GM19438 (cell line): ENCODE measurements around the gene RPE65.
"Not testable (repeated sequence)": the region's sequence is repeated elsewhere in the genome, so short reads cannot be mapped to it uniquely, and the experiment has no call there.

Experiments used
- ATAC-seq: cut with Tn5 transposase; IDR thresholded peaks from one replicate; pipeline ENCODE4 v1.9.1; 2021; ENCODE audit warnings: low read depth; ENCODE audit not compliant: unreplicated experiment

Gene RPE65

GRCh38 chr1:68454534-68454933 is 4.8 kb upstream of the RPE65 start:
- ATAC-seq: no peak

GRCh38 chr1:68453060-68453670 is 3.4 kb upstream of the RPE65 start:
- no peak for ATAC-seq

- no peak for ATAC-seq
Observed at GRCh38 chr1:68448365-68448764, 1.4 kb downstream of the RPE65 start.

- no peak for ATAC-seq
Observed at GRCh38 chr1:68445709-68446108, 4.0 kb downstream of the RPE65 start.

- ATAC-seq: peak; percentile 82
Observed at GRCh38 chr1:68442822-68443556, 6.8 kb downstream of the RPE65 start.

GRCh38 chr1:68442006-68442405 is 7.7 kb downstream of the RPE65 start:
- no peak for ATAC-seq

- no peak for ATAC-seq
Observed at GRCh38 chr1:68438310-68438709, 11.4 kb downstream of the RPE65 start.

GRCh38 chr1:68433395-68433794 is 16.4 kb downstream of the RPE65 start:
- no peak for ATAC-seq

GRCh38 chr1:68431076-68431475 is 18.7 kb downstream of the RPE65 start:
- no peak for ATAC-seq

GRCh38 chr1:68429233-68429808 is 20.4 kb downstream of the RPE65 start:
- ATAC-seq: no peak

- ATAC-seq: no peak
Observed at GRCh38 chr1:68426594-68426993, 23.2 kb downstream of the RPE65 start.

GRCh38 chr1:68421350-68421749 is 28.4 kb downstream of the RPE65 start:
- no peak for ATAC-seq

- ATAC-seq: no peak
Observed at GRCh38 chr1:68409426-68409825, 40.3 kb downstream of the RPE65 start.

GRCh38 chr1:68401506-68401905 is 48.2 kb downstream of the RPE65 start:
- no peak for ATAC-seq

GRCh38 chr1:68395575-68395974 is 54.2 kb downstream of the RPE65 start:
- ATAC-seq: not testable (repeated sequence)

- not testable (repeated sequence) for ATAC-seq
Observed at GRCh38 chr1:68392474-68392873, 57.3 kb downstream of the RPE65 start.

- not testable (repeated sequence) for ATAC-seq
Observed at GRCh38 chr1:68385798-68386524, 63.8 kb downstream of the RPE65 start.

- no peak for ATAC-seq
Observed at GRCh38 chr1:68384872-68385411, 64.8 kb downstream of the RPE65 start.

- no peak for ATAC-seq
Observed at GRCh38 chr1:68384321-68384813, 65.4 kb downstream of the RPE65 start.

- ATAC-seq: no peak
Observed at GRCh38 chr1:68383092-68383491, 66.7 kb downstream of the RPE65 start.

- no peak for ATAC-seq
Observed at GRCh38 chr1:68379085-68379478, 70.7 kb downstream of the RPE65 start.
